ENCODE measurements around the gene TMPRSS11A. TPM values are rescaled to one million over a fixed set of nuclear protein-coding genes. Genes with fewer than 3 reads are reported as not detected.
A peak's percentile ranks its signal among the peaks of the same experiment; 100 is the strongest.

TMPRSS11A gene
- total and polyA plus RNA-seq, 11 donors = not detected

DNA sequence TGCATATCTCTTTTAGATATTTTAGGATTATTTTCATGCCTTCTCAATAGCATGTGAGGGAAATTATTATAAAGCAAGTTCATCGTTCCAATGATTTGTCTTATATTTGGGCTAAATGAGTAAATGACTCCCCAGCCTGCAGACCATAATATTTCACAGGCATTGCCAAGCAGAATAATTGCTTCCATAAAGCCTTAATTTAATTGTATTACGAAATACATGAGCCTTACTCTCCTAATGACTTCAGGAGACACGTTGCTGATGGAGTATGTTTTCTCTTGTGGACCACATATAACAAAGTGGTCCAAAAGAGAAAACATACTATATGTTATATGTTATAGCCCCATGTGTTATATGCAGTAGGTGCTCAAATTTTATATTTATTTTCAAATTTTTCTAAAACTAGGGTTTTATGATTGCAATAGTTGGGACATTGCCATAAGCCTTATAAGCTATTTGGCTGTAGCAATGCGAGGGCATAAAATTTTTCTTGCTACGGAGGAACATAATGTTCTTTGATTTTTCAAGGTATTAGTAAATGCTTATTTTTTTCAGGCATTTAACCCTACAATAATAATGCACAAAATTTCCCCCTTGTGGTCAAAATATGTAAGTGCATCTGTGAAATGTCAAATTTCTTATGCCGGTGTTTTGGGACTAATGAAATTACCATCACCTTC is 53.2 kb downstream of the TMPRSS11A start:
- Histone ChIP-seq H3K36me3 (no peaks in the 10 kb centered on the region), H3K9me3 (peaks cover 0 to 10% (median 0%) of the 10 kb centered on the region in 12 donors), H3K27ac (no peak overlapping the region), H3K4me1 (no peaks in the 10 kb centered on the region), H3K27me3 (no peaks in the 10 kb centered on the region), H3K4me3 (no peak overlapping the region)
- TF ChIP-seq POLR2A (IDR thresholded peaks at IDR 0.05) = no peak
- TF ChIP-seq, protein P1, sequence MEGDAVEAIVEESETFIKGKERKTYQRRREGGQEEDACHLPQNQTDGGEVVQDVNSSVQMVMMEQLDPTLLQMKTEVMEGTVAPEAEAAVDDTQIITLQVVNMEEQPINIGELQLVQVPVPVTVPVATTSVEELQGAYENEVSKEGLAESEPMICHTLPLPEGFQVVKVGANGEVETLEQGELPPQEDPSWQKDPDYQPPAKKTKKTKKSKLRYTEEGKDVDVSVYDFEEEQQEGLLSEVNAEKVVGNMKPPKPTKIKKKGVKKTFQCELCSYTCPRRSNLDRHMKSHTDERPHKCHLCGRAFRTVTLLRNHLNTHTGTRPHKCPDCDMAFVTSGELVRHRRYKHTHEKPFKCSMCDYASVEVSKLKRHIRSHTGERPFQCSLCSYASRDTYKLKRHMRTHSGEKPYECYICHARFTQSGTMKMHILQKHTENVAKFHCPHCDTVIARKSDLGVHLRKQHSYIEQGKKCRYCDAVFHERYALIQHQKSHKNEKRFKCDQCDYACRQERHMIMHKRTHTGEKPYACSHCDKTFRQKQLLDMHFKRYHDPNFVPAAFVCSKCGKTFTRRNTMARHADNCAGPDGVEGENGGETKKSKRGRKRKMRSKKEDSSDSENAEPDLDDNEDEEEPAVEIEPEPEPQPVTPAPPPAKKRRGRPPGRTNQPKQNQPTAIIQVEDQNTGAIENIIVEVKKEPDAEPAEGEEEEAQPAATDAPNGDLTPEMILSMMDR (IDR thresholded peaks at IDR 0.05) = peak in 11 of 12 donors; percentile 23 to 75 (median 42)
- 42 to 53% (median 48%) methylated on average over 6 of the region's 6 CpGs for WGBS, 4 donors
- DNase-seq (no peak), ATAC-seq (no peak)
- intact Hi-C loops (cut with DNase I) = no loop called here

DNA sequence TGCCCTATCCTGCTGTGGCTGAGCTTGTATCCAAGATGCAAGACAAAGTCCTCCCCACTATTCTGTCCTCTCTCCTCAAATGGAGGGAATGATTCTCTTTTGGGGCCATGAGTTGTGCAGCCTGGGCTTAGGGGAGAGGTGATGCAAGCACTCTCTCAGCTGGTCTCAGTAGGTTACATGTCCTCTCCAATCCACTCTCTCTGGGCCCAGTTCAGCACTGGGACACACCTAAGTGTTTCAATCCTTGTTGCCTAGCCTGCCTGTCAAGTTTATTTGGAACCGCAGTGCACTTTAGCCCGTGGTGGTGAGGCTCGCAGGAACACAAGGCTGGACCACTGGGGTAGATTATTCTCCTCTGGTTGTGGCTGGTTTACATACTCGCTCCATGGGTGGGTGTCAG is 55.6 kb downstream of the TMPRSS11A start:
- TF ChIP-seq, protein P1 (IDR thresholded peaks at IDR 0.05) = no peak
- no peaks in the 10 kb centered on the region for H3K36me3 ChIP-seq
- no peaks in the 10 kb centered on the region for H3K27me3 ChIP-seq
- H3K4me3 ChIP-seq = no peak overlapping the region
- intact Hi-C loops (cut with DNase I) = no loop called here
- H3K9me3 ChIP-seq = peaks cover 0 to 22% (median 0%) of the 10 kb centered on the region in 12 donors
- H3K4me1 ChIP-seq = no peaks in the 10 kb centered on the region
- DNase-seq (no peak), ATAC-seq (no peak)
- WGBS, 4 donors = 89 to 95% (median 91%) methylated on average over 4 of the region's 4 CpGs
- no peak overlapping the region for H3K27ac ChIP-seq

DNA sequence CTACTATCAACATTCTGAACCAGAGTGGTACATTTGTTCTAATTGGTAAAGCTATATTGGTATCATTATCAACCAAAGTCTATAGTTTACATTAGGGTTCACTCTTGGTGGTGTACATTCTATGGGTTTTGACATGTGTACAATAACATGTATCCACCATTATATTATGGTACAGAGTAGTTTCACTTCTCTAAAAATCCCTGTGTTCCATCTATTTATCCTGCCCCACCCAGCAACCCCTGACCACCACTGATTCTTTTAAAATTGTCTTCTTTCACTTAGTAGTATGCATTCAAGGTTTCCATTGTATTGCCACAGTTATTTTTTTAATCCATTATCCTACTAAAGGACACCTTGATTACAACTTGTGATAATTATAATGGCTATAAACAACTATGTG is 64.2 kb downstream of the TMPRSS11A start:
- intact Hi-C loops (cut with DNase I) = no loop called here
- Histone ChIP-seq H3K9me3 (peaks cover 0 to 14% (median 0%) of the 10 kb centered on the region in 12 donors), H3K36me3 (no peaks in the 10 kb centered on the region), H3K4me1 (no peaks in the 10 kb centered on the region), H3K4me3 (no peak overlapping the region), H3K27ac (no peak overlapping the region), H3K27me3 (no peaks in the 10 kb centered on the region)
- DNase-seq (no peak), ATAC-seq (no peak)
- TF ChIP-seq POLR2A (IDR thresholded peaks at IDR 0.05) = no peak
- TF ChIP-seq, protein P1 (IDR thresholded peaks at IDR 0.05) = no peak

DNA sequence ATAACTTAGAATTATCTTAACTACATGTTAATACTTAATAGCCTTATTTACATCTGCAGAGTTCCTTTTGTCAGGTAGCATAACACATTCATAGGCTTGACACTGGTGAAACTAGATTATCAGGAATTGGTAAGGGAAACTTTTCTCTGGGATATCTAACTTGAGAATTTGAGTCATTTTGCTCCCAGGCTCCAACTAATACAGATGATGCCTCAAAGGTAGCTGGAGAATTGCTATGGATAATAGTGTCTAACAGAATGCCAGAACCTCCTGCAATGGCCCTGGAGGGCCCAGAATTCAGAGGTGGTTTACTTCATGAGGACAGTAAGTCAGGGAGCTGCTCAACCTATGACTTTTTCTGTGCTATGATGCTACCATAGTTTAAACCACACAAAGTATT is 65.6 kb downstream of the TMPRSS11A start:
- Histone ChIP-seq H3K9me3 (peaks cover 0 to 3% (median 0%) of the 10 kb centered on the region in 12 donors), H3K4me3 (no peak overlapping the region), H3K27ac (no peak overlapping the region), H3K27me3 (no peaks in the 10 kb centered on the region), H3K4me1 (no peaks in the 10 kb centered on the region), H3K36me3 (no peaks in the 10 kb centered on the region)
- DNase-seq = no peak
- TF ChIP-seq POLR2A (IDR thresholded peaks at IDR 0.05) = no peak
- TF ChIP-seq, protein P1 (IDR thresholded peaks at IDR 0.05) = no peak
- ATAC-seq = no peak
- intact Hi-C loops (cut with DNase I) = no loop called here

All from heart left ventricle (tissue), 16 donors.